Activated CD4-positive, alpha-beta T cell treated with anti-CD3 and anti-CD28 coated beads, Interleukin-2, Interleukin-4, amounts not matched to agents 100 ng/mL and 50 ng/mL, durations not matched to agents 16 hours and 8 hours (primary cell): ENCODE results near the gene KIAA1217.
"Not testable (repeated sequence)": the region's sequence is repeated elsewhere in the genome, so short reads cannot be mapped to it uniquely, and the experiment has no call there.

Experiments
- DNase-seq: peaks from one replicate; pipeline ENCODE4 v3.0.0-alpha.2; 2020; ENCODE audit warnings: low spot score

Gene KIAA1217

GRCh38 chr10:24465891-24466818 is 257.2 kb downstream of the KIAA1217 start:
- peak; percentile 84 for DNase-seq

- DNase-seq = no peak
Measured at GRCh38 chr10:24467136-24467535, 258.2 kb downstream of the KIAA1217 start.

GRCh38 chr10:24467605-24468004 is 258.7 kb downstream of the KIAA1217 start:
- no peak for DNase-seq

DNA sequence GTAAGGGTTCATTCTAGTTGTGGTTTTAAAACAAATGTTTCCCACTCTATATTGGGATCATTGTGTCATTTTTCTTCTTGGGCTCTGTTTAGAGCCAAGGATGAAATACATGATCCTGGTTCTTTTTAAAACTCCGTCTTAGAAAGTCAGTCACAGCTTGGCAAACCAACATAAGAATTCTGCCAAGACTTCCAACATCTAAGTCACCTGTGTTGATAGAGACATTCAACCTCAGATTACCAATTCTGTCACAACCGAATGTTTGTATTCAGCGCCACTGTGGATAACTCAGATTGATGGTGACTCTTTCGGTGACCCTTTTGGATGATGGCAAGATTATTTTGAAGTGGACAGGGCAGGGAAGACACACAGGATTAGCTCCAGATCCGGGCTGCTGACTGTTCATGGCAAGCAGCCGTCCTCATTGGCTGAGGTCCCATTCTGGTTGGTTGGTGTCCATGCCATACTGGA is 259.4 kb downstream of the KIAA1217 start:
- no peak for DNase-seq

GRCh38 chr10:24469993-24470392 is 261.1 kb downstream of the KIAA1217 start:
- no peak for DNase-seq

DNA sequence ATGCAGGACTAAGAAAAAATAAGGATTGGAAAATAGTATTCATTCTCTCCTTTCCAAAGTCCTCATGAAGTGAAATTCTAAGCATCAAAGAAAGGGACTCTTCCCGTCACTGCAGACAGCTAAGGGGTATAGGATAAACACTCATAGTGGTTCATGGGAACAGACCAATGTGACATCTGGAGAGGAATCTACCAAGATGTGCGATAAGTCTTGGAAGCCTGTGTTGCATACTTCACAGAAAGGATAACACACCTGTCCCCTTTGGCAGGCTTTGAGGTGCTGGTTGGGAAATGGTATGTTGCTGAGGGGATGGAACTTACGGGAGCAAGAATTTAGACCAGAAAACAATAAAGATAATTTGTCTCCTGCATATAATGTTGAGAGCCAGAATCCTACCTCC is 266.7 kb downstream of the KIAA1217 start:
- DNase-seq = no peak

- DNase-seq = no peak
Measured at GRCh38 chr10:24476913-24477701, 268.2 kb downstream of the KIAA1217 start.

DNA sequence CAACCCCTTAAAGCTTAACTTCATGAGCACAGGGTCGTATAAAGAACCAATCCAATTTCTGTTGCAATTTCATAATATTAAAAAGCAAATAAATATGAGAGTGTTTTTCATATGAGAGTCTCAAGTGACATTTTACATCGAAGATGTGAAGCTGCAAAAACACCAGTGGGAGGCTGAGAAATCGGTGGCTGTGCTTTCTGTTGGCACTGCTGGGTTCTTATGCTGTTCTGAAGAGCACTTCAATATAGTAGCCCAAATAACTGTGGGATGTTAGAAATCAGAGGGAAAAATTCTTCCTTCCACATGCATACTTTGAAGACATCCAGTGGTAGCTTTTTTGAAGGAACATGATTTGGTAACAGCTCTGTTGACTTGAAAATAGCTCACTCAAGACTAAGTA is 269.0 kb downstream of the KIAA1217 start:
- no peak for DNase-seq

GRCh38 chr10:24479806-24480205 is 270.9 kb downstream of the KIAA1217 start:
- DNase-seq = no peak

DNA sequence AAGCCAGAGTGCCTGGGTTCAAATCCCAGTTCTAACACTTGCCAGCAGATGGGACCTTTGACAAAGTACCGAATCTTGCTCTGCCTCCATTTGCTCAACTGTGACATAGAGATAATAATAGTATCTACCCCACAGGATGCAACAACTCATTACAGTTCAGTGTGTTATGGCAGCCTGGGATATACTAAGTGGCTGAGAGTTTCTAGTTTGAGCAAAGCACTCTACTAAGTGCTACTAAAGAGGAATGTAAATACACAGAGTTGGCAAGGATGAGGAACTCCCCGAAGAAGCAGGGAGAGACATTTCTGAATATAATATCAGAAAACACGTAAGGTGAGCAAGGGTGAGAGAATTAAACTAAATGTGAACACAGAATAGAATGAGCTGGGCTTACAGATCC is 271.5 kb downstream of the KIAA1217 start:
- DNase-seq = no peak

DNA sequence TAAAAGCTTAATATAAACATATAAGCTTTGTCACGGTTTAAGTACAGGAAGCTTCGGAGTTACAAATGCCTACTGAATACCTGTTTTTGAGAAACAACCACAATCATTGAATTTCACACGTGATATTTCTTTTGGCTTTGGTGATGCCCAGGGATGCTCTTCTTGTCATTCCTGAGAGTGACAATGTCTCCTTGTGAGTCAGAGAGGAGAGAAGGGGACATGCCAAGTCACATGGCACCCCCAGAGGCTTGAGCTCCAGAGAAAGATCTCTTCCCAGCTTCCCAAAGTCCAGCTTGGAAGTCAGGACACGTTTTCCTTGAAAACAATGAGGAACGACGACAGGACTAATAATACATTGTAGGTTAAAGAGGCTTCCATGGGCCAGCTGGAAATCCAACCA is 272.3 kb downstream of the KIAA1217 start:
- no peak for DNase-seq

GRCh38 chr10:24482713-24483112 is 273.8 kb downstream of the KIAA1217 start:
- not testable (repeated sequence) for DNase-seq

DNA sequence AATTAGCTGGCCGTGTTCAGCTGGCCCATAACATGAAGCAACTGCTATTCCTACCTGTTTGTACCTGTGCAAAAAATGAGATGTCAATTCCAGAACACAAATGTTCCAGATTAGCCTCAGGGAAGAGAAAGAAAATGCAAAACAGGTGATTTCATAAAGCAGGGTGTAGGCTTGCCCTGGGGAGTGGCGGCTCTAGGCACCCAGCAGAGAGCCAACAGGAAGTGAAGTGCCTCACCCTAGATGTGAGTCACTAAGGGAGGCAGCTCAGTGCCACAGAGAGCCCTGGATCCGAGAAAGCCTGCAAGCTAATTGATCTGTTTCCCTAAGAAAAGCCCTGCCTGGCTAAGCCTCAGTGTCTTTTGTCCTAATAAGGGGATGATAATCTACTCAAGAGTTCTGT is 274.8 kb downstream of the KIAA1217 start:
- DNase-seq = peak; percentile 33

GRCh38 chr10:24484771-24485170 is 275.8 kb downstream of the KIAA1217 start:
- no peak for DNase-seq

DNA sequence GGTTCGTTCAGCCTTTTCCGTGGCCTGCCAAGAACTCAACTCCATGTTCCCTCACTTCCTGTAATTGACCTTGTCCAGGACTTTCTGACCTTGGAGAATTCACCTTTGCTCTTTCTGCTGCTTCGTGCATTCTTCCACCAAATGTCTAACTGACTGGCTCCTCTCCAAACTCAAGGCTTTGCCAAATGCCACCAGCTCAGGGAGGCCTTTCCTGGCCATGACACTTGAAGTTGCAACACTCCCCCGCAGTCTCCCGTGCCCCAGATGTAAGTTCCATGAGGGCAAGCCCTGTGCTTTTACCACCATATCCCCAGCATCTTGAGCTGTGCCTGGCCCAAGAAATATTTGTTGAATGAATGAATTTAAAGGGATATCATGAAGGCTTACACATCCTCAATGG is 276.4 kb downstream of the KIAA1217 start:
- DNase-seq = no peak

GRCh38 chr10:24488631-24489030 is 279.7 kb downstream of the KIAA1217 start:
- DNase-seq = no peak

DNA sequence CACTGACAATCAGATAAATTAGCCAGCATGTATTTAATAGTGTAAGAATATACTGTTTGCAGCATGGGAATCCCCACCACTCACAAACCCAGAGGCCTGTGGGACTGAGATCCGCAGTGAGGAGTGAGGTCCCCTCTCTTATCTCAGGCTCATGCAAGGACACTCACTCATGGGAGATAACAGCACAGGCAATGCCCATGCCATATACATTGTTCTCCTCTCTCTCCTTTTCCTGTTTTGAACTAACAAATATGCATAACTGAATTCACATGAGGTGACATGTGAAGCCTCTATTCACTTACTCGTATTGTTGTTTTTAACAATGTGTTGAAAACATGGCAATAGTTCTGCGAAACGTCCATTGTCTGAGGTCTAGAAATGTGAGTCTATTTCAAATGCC is 284.2 kb downstream of the KIAA1217 start:
- no peak for DNase-seq

DNA sequence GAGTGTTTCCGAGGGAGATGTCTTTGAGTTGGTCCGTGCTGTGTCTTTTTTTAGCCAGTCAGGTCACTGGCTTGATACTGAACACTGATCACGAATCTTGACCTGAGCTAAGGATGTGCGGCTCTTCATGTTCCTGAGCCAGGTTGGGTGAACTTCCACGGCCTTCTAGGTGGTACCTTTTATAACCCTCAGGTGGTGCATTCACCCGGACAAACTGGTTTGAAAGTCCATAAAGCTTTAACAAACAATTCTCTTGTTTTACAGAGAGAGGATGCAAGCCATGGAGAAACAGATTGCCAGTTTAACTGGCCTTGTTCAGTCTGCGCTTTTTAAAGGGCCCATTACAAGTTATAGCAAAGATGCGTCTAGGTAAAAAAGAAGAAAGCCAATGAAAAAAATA is 285.3 kb downstream of the KIAA1217 start:
- DNase-seq = no peak

DNA sequence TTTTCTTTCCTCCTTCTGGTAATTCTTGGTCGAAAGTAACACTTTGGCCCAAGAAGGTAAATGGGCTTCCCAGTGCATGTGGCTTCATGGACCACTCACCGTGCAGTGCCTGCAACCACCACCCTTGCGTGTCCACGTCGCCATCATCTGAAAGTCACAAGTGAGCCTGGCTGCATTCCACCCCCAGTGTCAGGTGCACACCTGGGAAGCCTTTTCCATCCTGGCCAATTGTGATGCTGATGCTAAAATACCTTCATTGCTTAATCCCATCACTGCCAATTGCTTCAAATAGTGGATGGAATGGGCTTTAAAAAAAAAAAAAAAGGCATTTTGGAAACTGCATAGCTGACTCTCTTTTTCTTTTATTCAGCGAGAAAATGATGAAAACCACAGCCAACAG is 285.8 kb downstream of the KIAA1217 start:
- DNase-seq = no peak

DNA sequence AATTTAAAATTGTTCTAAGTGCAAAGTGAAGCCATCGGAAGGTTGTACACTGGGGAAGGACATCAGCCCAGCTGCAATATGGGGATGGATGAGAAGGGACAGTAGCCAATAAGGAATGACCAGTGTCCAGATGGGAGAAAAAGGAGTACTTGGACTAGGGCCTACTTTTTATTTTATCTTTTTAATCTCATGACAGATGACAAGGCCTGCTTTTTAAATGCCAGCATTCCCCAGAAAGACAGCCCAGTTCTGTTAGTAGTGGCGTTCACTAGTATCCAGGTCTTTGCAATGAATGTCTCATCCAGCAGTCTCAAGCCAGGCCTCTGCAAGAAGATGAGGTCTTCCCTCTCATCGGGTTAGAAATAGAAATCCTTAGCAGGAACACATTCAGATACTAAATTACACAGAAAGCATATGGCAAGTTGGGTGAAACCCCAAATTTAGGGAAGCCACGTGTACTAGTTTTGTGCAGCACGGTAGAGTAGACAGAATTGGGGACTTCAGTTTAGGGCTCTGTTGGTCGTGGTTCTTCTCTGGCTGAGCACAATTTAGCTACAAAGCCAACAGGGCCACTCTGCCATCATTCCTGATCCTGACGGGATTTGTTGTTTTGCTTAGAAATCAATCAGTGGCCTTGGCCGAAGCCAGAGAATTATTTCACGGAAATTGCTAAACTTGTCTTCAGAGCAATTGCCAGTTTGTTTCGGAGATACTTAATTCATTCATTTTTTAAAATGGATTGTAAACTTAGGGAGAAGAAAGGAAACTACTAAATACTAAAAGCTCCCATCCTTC is 286.9 kb downstream of the KIAA1217 start:
- no peak for DNase-seq

DNA sequence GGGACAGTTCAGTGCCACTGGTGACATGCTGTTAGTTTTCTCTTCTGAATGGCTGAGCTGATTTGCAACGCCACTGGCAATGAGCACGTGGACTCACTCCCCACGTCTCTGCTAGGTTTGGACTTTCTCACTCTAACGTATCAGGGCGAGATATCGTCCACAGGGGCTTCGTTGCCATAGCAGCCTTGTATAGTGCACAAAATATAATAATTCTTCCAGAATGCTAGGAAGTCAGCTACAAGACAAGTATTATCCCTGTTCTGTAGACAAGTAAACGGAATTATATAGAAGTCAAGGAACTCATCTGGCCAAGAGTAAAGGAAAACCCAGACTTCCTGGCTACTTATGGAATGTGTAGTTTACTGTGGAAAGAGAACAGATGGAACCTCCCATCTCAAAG is 288.0 kb downstream of the KIAA1217 start:
- no peak for DNase-seq

GRCh38 chr10:24501056-24501711 is 292.2 kb downstream of the KIAA1217 start:
- no peak for DNase-seq
